CD4-positive, alpha-beta T cell treated with Interleukin-4 for 1 hour (primary cell): ENCODE data around the gene KREMEN1.
"Not testable (repeated sequence)": the region's sequence is repeated elsewhere in the genome, so short reads cannot be mapped to it uniquely, and the experiment has no call there.

ENCODE experiments used
- DNase-seq, 2 donors: peaks; one replicate each; pipeline ENCODE4 v3.0.0-alpha.2; 2020 to 2022

Gene KREMEN1

GRCh38 chr22:29079218-29079901 is 6.5 kb downstream of the KREMEN1 start:
- DNase-seq = peak in 1 of 2 donors; percentile 11

GRCh38 chr22:29080106-29080975 is 7.5 kb downstream of the KREMEN1 start:
- DNase-seq = no peak

GRCh38 chr22:29081517-29082236 is 8.8 kb downstream of the KREMEN1 start:
- DNase-seq = no peak

GRCh38 chr22:29082826-29083545 is 10.2 kb downstream of the KREMEN1 start:
- DNase-seq = no peak

GRCh38 chr22:29083576-29083932 is 10.7 kb downstream of the KREMEN1 start:
- not testable (repeated sequence) for DNase-seq

- DNase-seq = peak in 1 of 2 donors; percentile 25
These were observed 11.2 kb downstream of the KREMEN1 start for GRCh38 chr22:29083933-29084591.

GRCh38 chr22:29087012-29087411 is 14.2 kb downstream of the KREMEN1 start:
- no peak for DNase-seq

- no peak for DNase-seq
These were observed 16.0 kb downstream of the KREMEN1 start for GRCh38 chr22:29088809-29089208.

GRCh38 chr22:29089507-29089906 is 16.7 kb downstream of the KREMEN1 start:
- DNase-seq = no peak

GRCh38 chr22:29090039-29090438 is 17.2 kb downstream of the KREMEN1 start:
- DNase-seq = no peak

- no peak for DNase-seq
These were observed 19.4 kb downstream of the KREMEN1 start for GRCh38 chr22:29092243-29092642.

GRCh38 chr22:29093030-29093429 is 20.2 kb downstream of the KREMEN1 start:
- DNase-seq = no peak

GRCh38 chr22:29093501-29094300 is 20.9 kb downstream of the KREMEN1 start:
- no peak for DNase-seq

GRCh38 chr22:29095459-29095858 is 22.6 kb downstream of the KREMEN1 start:
- DNase-seq = no peak

- no peak for DNase-seq
These were observed 24.2 kb downstream of the KREMEN1 start for GRCh38 chr22:29096736-29097669.

GRCh38 chr22:29098296-29098695 is 25.5 kb downstream of the KREMEN1 start:
- no peak for DNase-seq

GRCh38 chr22:29102300-29102699 is 29.5 kb downstream of the KREMEN1 start:
- DNase-seq = no peak

- DNase-seq = no peak
These were observed 30.3 kb downstream of the KREMEN1 start for GRCh38 chr22:29103121-29103520.

GRCh38 chr22:29105468-29105867 is 32.6 kb downstream of the KREMEN1 start:
- no peak for DNase-seq

GRCh38 chr22:29106839-29107238 is 34.0 kb downstream of the KREMEN1 start:
- no peak for DNase-seq
